Eye (tissue), 1 donor: ENCODE data around the gene ZNF23.

Experiments
- DNase-seq: peaks from one replicate; pipeline ENCODE4 v3.0.0-alpha.2; 2015

The ZNF23 gene

GRCh38 chr16:71464231-71464630 is 2.2 kb upstream of the ZNF23 start:
- DNase-seq = no peak

GRCh38 chr16:71460941-71461340 is 1.1 kb downstream of the ZNF23 start:
- DNase-seq = no peak

GRCh38 chr16:71460236-71460635 is 1.8 kb downstream of the ZNF23 start:
- no peak for DNase-seq

GRCh38 chr16:71459510-71459909 is 2.5 kb downstream of the ZNF23 start:
- DNase-seq = no peak

- DNase-seq = no peak
Measured at GRCh38 chr16:71456801-71457200, 5.2 kb downstream of the ZNF23 start.

- no peak for DNase-seq
Measured at GRCh38 chr16:71453036-71453435, 9.0 kb downstream of the ZNF23 start.

GRCh38 chr16:71449020-71449419 is 13.0 kb downstream of the ZNF23 start:
- no peak for DNase-seq

- no peak for DNase-seq
Measured at GRCh38 chr16:71448274-71448866, 13.7 kb downstream of the ZNF23 start.

GRCh38 chr16:71443714-71444113 is 18.3 kb downstream of the ZNF23 start:
- no peak for DNase-seq

- DNase-seq = no peak
Measured at GRCh38 chr16:71442051-71442440, 20.0 kb downstream of the ZNF23 start, which contains the start of gene TLE7. Gene TLE7 (minus strand): TSS chr16:71442054. CDS start chr16:71433324, 8,730 bp downstream.

- no peak for DNase-seq
Measured at GRCh38 chr16:71441348-71442050, 20.5 kb downstream of the ZNF23 start.

GRCh38 chr16:71440669-71441347 is 21.2 kb downstream of the ZNF23 start:
- no peak for DNase-seq

GRCh38 chr16:71439523-71439922 is 22.5 kb downstream of the ZNF23 start:
- no peak for DNase-seq

- no peak for DNase-seq
Measured at GRCh38 chr16:71436473-71436872, 25.6 kb downstream of the ZNF23 start.

- DNase-seq = no peak
Measured at GRCh38 chr16:71432906-71433305, 29.1 kb downstream of the ZNF23 start.

GRCh38 chr16:71431991-71432390 is 30.1 kb downstream of the ZNF23 start:
- no peak for DNase-seq

GRCh38 chr16:71431176-71431575 is 30.9 kb downstream of the ZNF23 start:
- no peak for DNase-seq

- no peak for DNase-seq
Measured at GRCh38 chr16:71430744-71431143, 31.3 kb downstream of the ZNF23 start.

- DNase-seq = no peak
Measured at GRCh38 chr16:71429581-71429980, 32.5 kb downstream of the ZNF23 start.

GRCh38 chr16:71428883-71429282 is 33.2 kb downstream of the ZNF23 start:
- DNase-seq = no peak

- no peak for DNase-seq
Measured at GRCh38 chr16:71428385-71428784, 33.7 kb downstream of the ZNF23 start.

GRCh38 chr16:71426880-71427615 is 35.0 kb downstream of the ZNF23 start:
- no peak for DNase-seq
